ENCODE measurements around the gene TIPIN. TPM values are rescaled to one million over a fixed set of nuclear protein-coding genes. Genes with fewer than 3 reads are reported as not detected.
"Not testable (repeated sequence)": the region's sequence is repeated elsewhere in the genome, so short reads cannot be mapped to it uniquely, and the experiment has no call there.

TIPIN gene
- total and polyA plus RNA-seq, 4 donors = 5.2 to 10.9 (median 6.2) TPM

- H3K9ac ChIP-seq (ENCODE audit: insufficient read depth in 1 of 2, low read length in 2 of 2) = no peak overlapping the region
- 97% methylated on average over 1 of the region's 1 CpG for WGBS, 2 donors
- ATAC-seq (ENCODE audit: insufficient read depth, low FRiP score) (no peak), DNase-seq (no peak)
- H3K9me3 ChIP-seq (ENCODE audit: control insufficient read depth in 4 of 4, insufficient read depth in 3 of 4, low read length in 3 of 4) = no peaks in the 10 kb centered on the region
- no peak overlapping the region for H3K4me3 ChIP-seq
- no peak overlapping the region for H3K27ac ChIP-seq (ENCODE audit: low read depth in 1 of 2, low read length in 1 of 2)
- peaks cover 0 to 12% (median 1%) of the 10 kb centered on the region in 5 donors for H3K4me1 ChIP-seq (ENCODE audit: control insufficient read depth in 5 of 5, insufficient read depth in 5 of 5, low read length in 5 of 5)
- H3K27me3 ChIP-seq (ENCODE audit: control insufficient read depth in 3 of 3, insufficient read depth in 3 of 3, low read length in 2 of 3) = no peaks in the 10 kb centered on the region
- peaks cover 0 to 7% (median 3%) of the 10 kb centered on the region in 4 donors for H3K36me3 ChIP-seq (ENCODE audit: control insufficient read depth in 4 of 4, insufficient read depth in 4 of 4, low read length in 4 of 4)
- TF ChIP-seq CTCF (IDR thresholded peaks at IDR 0.05; ENCODE audit: control extremely low read depth, extremely low read depth) = no peak
Measured at GRCh38 chr15:66394915-66395314, 38.4 kb upstream of the TIPIN start.

GRCh38 chr15:66394472-66394871 is 38.0 kb upstream of the TIPIN start:
- H3K9me3 ChIP-seq (ENCODE audit: control insufficient read depth in 4 of 4, insufficient read depth in 3 of 4, low read length in 3 of 4) = no peaks in the 10 kb centered on the region

GRCh38 chr15:66393037-66393436 is 36.6 kb upstream of the TIPIN start:
- not testable (repeated sequence) for H3K36me3 ChIP-seq (ENCODE audit: control insufficient read depth in 4 of 4, insufficient read depth in 4 of 4, low read length in 4 of 4); DNase-seq; H3K4me3 ChIP-seq; H3K9me3 ChIP-seq (ENCODE audit: control insufficient read depth in 4 of 4, insufficient read depth in 3 of 4, low read length in 3 of 4); H3K27me3 ChIP-seq (ENCODE audit: control insufficient read depth in 3 of 3, insufficient read depth in 3 of 3, low read length in 2 of 3); H3K27ac ChIP-seq (ENCODE audit: low read depth in 1 of 2, low read length in 1 of 2); H3K9ac ChIP-seq (ENCODE audit: insufficient read depth in 1 of 2, low read length in 2 of 2); ATAC-seq (ENCODE audit: insufficient read depth, low FRiP score)
- H3K4me1 ChIP-seq (ENCODE audit: control insufficient read depth in 5 of 5, insufficient read depth in 5 of 5, low read length in 5 of 5) = peaks cover 2 to 20% (median 4%) of the 10 kb centered on the region in 5 donors
- WGBS, 2 donors = 42 to 68% methylated on average over 1 of the region's 1 CpG

More at GRCh38 chr15:66394472-66394871, 38.0 kb upstream of the TIPIN start:
- TF ChIP-seq CTCF (IDR thresholded peaks at IDR 0.05; ENCODE audit: control extremely low read depth, extremely low read depth) = no peak
- 94 to 95% methylated on average over 1 of the region's 1 CpG for WGBS, 2 donors
- ATAC-seq (ENCODE audit: insufficient read depth, low FRiP score) (no peak), DNase-seq (no peak)
- Histone ChIP-seq H3K27ac (ENCODE audit: low read depth in 1 of 2, low read length in 1 of 2) (no peak overlapping the region), H3K4me3 (no peak overlapping the region), H3K4me1 (ENCODE audit: control insufficient read depth in 5 of 5, insufficient read depth in 5 of 5, low read length in 5 of 5) (peaks cover 0 to 12% (median 1%) of the 10 kb centered on the region in 5 donors), H3K27me3 (ENCODE audit: control insufficient read depth in 3 of 3, insufficient read depth in 3 of 3, low read length in 2 of 3) (no peaks in the 10 kb centered on the region), H3K36me3 (ENCODE audit: control insufficient read depth in 4 of 4, insufficient read depth in 4 of 4, low read length in 4 of 4) (peaks cover 0 to 7% (median 3%) of the 10 kb centered on the region in 4 donors), H3K9ac (ENCODE audit: insufficient read depth in 1 of 2, low read length in 2 of 2) (no peak overlapping the region)

- no peak for TF ChIP-seq CTCF (IDR thresholded peaks at IDR 0.05; ENCODE audit: control extremely low read depth, extremely low read depth)
- Histone ChIP-seq H3K4me3 (no peak overlapping the region), H3K9ac (ENCODE audit: insufficient read depth in 1 of 2, low read length in 2 of 2) (no peak overlapping the region), H3K36me3 (ENCODE audit: control insufficient read depth in 4 of 4, insufficient read depth in 4 of 4, low read length in 4 of 4) (no peaks in the 10 kb centered on the region), H3K27ac (ENCODE audit: low read depth in 1 of 2, low read length in 1 of 2) (no peak overlapping the region), H3K9me3 (ENCODE audit: control insufficient read depth in 4 of 4, insufficient read depth in 3 of 4, low read length in 3 of 4) (no peaks in the 10 kb centered on the region), H3K4me1 (ENCODE audit: control insufficient read depth in 5 of 5, insufficient read depth in 5 of 5, low read length in 5 of 5) (peaks cover 0 to 20% (median 7%) of the 10 kb centered on the region in 5 donors), H3K27me3 (ENCODE audit: control insufficient read depth in 3 of 3, insufficient read depth in 3 of 3, low read length in 2 of 3) (no peaks in the 10 kb centered on the region)
- no peak for ATAC-seq (ENCODE audit: insufficient read depth, low FRiP score)
- 22 to 37% methylated on average over 1 of the region's 1 CpG for WGBS, 2 donors
- no peak for DNase-seq
Measured at GRCh38 chr15:66390678-66391077, 34.2 kb upstream of the TIPIN start.

Data from lung (tissue), 12 donors.